ENCODE results near the gene ZNF839. TPM values are rescaled to one million over a fixed set of nuclear protein-coding genes. Genes with fewer than 3 reads are reported as not detected.

Gene ZNF839
- polyA plus RNA-seq, 3 donors = 0.47 to 17.0 (median 1.7) TPM

GRCh38 chr14:102321456-102322422 is 2.2 kb downstream of the ZNF839 start:
- Histone ChIP-seq H3K27me3 (ENCODE audit: control insufficient read depth in 2 of 2, insufficient read depth in 2 of 2, low read length in 2 of 2) (no peaks in the 10 kb centered on the region), H4K20me1 (ENCODE audit: insufficient read depth, low read length) (no peaks in the 10 kb centered on the region), H3K4me3 (replicated peaks in 1 of 3; ENCODE audit: low read depth in 2 of 3, low read length in 3 of 3) (no peak overlapping the region), H3K36me3 (replicated peaks in 1 of 2; ENCODE audit: control insufficient read depth in 1 of 2, insufficient read depth in 2 of 2, low read length in 2 of 2) (peaks cover 0 to 9% of the 10 kb centered on the region in 2 donors), H3K27ac (ENCODE audit: low read depth in 1 of 2, low read length in 2 of 2) (no peak overlapping the region), H3K79me2 (ENCODE audit: insufficient read depth, low read length) (no peaks in the 10 kb centered on the region), H3K9ac (ENCODE audit: insufficient read depth, low read length, poor library complexity, severe bottlenecking) (no peak overlapping the region), H3K4me2 (replicated peaks; ENCODE audit: extremely low read depth, low read length, poor library complexity, severe bottlenecking) (no peak overlapping the region), H3K9me3 (replicated peaks in 1 of 2; ENCODE audit: control insufficient read depth in 1 of 2, insufficient read depth in 1 of 2, low read length in 2 of 2) (no peaks in the 10 kb centered on the region), H2AFZ (ENCODE audit: insufficient read depth, low read depth, low read length, poor library complexity, severe bottlenecking) (no peak overlapping the region), H3K4me1 (ENCODE audit: control insufficient read depth in 1 of 2, insufficient read depth in 2 of 2, low read length in 2 of 2) (peaks cover 33 to 40% of the 10 kb centered on the region in 2 donors)
- H3K27me3 Mint-ChIP-seq (ENCODE audit: low read depth in 3 of 3) = no peaks in the 10 kb centered on the region
- WGBS (ENCODE audit: insufficient coverage) = 94% methylated on average over 2 of the region's 12 CpGs
- H3K27ac Mint-ChIP-seq = peak overlapping the region in 1 of 7 donors; percentile 3
- TF ChIP-seq, protein P1, sequence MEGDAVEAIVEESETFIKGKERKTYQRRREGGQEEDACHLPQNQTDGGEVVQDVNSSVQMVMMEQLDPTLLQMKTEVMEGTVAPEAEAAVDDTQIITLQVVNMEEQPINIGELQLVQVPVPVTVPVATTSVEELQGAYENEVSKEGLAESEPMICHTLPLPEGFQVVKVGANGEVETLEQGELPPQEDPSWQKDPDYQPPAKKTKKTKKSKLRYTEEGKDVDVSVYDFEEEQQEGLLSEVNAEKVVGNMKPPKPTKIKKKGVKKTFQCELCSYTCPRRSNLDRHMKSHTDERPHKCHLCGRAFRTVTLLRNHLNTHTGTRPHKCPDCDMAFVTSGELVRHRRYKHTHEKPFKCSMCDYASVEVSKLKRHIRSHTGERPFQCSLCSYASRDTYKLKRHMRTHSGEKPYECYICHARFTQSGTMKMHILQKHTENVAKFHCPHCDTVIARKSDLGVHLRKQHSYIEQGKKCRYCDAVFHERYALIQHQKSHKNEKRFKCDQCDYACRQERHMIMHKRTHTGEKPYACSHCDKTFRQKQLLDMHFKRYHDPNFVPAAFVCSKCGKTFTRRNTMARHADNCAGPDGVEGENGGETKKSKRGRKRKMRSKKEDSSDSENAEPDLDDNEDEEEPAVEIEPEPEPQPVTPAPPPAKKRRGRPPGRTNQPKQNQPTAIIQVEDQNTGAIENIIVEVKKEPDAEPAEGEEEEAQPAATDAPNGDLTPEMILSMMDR (IDR thresholded peaks at IDR 0.05) = no peak
- H3K9me3 Mint-ChIP-seq = no peaks in the 10 kb centered on the region
- peaks cover 7 to 10% of the 10 kb centered on the region in 2 donors for H3K36me3 Mint-ChIP-seq
- DNase-seq = no peak
- no peak overlapping the region for H3K4me3 Mint-ChIP-seq
- peaks cover 37% of the 10 kb centered on the region for H3K4me1 Mint-ChIP-seq
- intact Hi-C loops (cut with micrococcal nuclease) = loop anchor here in 1 of 2 donors (10.0 kb wide), 1 partner anchor 187 kb away; the partner anchor contains the start of gene WDR20

- DNase-seq = peak; percentile 50 to 56 (median 51)
- intact Hi-C loops (cut with micrococcal nuclease) = loop anchor here in 1 of 2 donors (10.0 kb wide), 1 partner anchor 188 kb away; the partner anchor contains the start of gene WDR20
Observed at GRCh38 chr14:102323102-102323501, 3.6 kb downstream of the ZNF839 start.

More at GRCh38 chr14:102323102-102323501, 3.6 kb downstream of the ZNF839 start:
- TF ChIP-seq, protein P1 (IDR thresholded peaks at IDR 0.05) = peak; percentile 75
- Histone ChIP-seq H3K9ac (ENCODE audit: insufficient read depth, low read length, poor library complexity, severe bottlenecking) (no peak overlapping the region), H4K20me1 (ENCODE audit: insufficient read depth, low read length) (no peaks in the 10 kb centered on the region), H3K4me3 (replicated peaks in 1 of 3; ENCODE audit: low read depth in 2 of 3, low read length in 3 of 3) (no peak overlapping the region), H3K9me3 (replicated peaks in 1 of 2; ENCODE audit: control insufficient read depth in 1 of 2, insufficient read depth in 1 of 2, low read length in 2 of 2) (no peaks in the 10 kb centered on the region), H3K27ac (ENCODE audit: low read depth in 1 of 2, low read length in 2 of 2) (no peak overlapping the region), H3K36me3 (replicated peaks in 1 of 2; ENCODE audit: control insufficient read depth in 1 of 2, insufficient read depth in 2 of 2, low read length in 2 of 2) (peaks cover 0 to 9% of the 10 kb centered on the region in 2 donors), H3K27me3 (ENCODE audit: control insufficient read depth in 2 of 2, insufficient read depth in 2 of 2, low read length in 2 of 2) (no peaks in the 10 kb centered on the region), H3K4me1 (ENCODE audit: control insufficient read depth in 1 of 2, insufficient read depth in 2 of 2, low read length in 2 of 2) (peaks cover 23 to 29% of the 10 kb centered on the region in 2 donors), H3K79me2 (ENCODE audit: insufficient read depth, low read length) (no peaks in the 10 kb centered on the region), H3K4me2 (replicated peaks; ENCODE audit: extremely low read depth, low read length, poor library complexity, severe bottlenecking) (no peak overlapping the region), H2AFZ (ENCODE audit: insufficient read depth, low read depth, low read length, poor library complexity, severe bottlenecking) (no peak overlapping the region)
- H3K4me1 Mint-ChIP-seq = peaks cover 25% of the 10 kb centered on the region
- 0% methylated on average over 2 of the region's 8 CpGs for WGBS (ENCODE audit: insufficient coverage)
- H3K27me3 Mint-ChIP-seq (ENCODE audit: low read depth in 3 of 3) = no peaks in the 10 kb centered on the region
- peaks cover 7 to 10% of the 10 kb centered on the region in 2 donors for H3K36me3 Mint-ChIP-seq
- H3K4me3 Mint-ChIP-seq = peak overlapping the region in 1 of 2 donors; percentile 6
- no peaks in the 10 kb centered on the region for H3K9me3 Mint-ChIP-seq
- H3K27ac Mint-ChIP-seq = peak overlapping the region in 3 of 7 donors; percentile 5 to 37 (median 19)

All from CD14-positive monocyte (primary cell).